GF-D8 (cell line): ENCODE data around the gene ZNF511.

Experiments
- DNase-seq: peaks from one replicate; lab custom pipeline; 2025; lab: John Stamatoyannopoulos, UW

Gene ZNF511

DNA sequence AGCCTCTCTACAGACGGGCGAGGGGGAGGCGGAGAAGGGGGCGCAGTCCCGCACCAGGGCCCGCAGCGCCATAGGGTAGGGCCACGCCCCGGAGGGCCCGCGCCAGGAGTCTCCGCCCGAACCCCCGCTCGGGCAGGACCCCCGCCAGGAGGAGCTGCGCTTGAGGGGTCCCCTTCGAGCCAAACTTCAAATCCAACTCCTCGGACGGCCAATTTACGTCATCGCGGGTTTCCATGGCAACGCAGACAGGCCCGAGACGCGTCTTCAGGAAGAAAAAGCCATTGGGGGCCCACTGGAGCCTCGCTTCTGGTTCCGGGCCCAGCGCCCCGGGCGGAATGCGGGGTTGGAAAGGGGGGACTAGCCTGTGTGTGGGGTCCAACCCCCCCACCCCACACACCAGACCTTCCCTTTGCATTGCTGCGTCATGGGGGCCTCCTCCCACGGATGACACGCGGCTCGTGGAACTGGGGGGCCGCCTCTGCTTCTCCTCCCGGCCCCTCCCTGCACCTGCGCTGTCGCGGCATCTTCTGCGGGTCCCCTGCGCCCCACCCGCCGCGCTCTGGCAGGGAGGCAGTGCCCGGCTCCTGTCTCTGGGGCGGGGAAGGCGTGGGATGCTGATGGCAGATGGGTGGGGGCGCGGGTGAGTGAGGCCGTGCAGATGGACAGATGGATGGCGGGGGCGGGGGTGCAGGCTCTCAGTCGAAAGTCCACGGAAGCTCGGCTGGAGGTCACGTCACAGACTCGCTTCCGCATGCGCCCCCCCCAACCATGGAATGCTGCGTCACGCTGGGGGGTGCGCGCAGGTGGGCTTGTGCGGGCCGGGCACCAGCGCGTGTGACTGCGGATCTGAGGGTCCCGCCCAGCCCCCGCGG, 26.8 kb downstream of the ZNF511 start:
- no peak for DNase-seq

- DNase-seq = no peak
Observed at GRCh38 chr10:133336118-133336576, 27.4 kb downstream of the ZNF511 start.

DNA sequence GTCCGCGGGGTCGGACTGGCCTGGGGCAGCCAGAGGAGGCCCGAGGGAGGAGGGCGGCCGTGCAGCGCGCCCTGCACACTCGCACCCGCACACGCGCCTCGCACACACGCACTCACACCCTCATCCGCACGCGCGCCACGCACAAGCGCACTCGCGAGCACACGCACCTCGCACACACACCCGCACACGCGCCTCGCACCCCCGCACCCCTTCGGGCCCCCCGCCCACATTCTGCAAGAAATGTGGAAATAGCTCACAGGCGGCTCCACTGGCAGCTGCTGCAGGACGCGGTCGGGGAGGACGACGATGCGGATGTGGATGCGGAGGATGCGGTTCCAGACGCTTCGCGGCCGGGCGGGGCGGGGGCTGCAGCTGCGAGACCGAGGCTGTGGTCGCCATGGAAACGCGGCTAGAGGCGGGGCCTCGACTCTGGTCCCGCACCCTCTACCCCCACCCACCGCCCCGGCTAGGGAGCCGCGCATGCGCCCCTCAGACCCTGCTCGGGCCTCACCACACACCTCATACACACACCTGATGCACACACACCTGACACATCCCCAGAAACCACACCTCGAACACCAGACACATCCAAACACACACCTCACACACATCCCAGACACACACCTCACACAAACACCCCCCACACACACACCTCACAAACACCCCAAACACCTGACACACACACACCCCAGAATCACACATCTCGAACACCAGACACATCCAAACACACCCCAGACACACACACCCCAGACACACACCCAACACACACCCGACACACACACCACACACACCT, 28.1 kb downstream of the ZNF511 start, which contains the start of gene CALY:
CALY (minus strand) TSS at position 320 of the 793 bp plus-strand sequence. CDS start 7,907 bp downstream, outside the sequence.
- peak; percentile 37 for DNase-seq

DNA sequence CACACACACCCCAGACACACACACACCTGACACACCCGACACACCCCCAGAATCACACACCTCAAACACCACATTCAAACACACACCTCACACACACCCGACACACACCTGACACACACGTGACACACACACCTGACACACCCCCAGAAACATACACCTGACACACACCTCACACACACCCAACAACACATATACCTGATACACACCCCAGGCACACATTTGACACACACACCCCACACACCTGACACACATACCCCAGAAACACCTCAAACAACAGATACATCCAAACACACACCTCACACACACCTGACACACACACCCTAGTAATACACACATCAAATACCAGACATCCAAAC, 28.6 kb downstream of the ZNF511 start:
- DNase-seq = no peak

DNA sequence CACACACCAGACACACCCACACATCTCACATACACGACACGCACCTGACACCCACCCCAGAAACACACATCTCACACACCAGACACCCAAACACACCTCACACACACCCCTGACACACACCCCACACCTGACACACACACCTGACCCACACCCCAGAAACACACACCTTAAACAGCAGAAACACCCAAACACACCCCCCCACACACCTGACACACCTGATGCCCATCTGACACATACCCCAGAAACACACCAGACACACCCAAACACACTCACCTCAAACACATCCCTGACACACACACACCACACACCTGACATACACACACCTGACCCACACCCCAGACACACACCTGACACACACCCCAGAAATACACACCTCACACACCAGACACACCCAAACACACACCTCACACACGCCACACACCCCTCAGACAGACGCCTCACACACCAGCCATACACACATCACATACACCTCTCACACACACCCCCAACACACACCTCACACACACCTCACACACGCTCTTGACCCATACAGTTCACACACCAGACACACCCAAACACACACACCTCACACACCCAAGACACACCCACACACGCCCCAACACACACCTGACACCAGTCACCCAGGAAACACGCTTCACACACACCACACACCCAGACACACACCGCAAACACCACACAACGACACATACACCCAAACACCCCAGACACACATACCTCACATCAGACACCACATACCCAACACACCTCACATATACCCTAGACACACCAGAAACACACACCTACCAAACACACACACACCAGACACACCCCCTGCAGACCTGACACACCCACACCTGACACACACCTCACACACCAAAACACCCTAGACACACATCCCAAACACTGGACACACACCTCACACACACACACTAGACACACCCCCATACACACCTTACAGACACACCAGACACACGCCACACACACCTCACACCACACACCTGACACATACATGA, 29.7 kb downstream of the ZNF511 start:
- no peak for DNase-seq

DNA sequence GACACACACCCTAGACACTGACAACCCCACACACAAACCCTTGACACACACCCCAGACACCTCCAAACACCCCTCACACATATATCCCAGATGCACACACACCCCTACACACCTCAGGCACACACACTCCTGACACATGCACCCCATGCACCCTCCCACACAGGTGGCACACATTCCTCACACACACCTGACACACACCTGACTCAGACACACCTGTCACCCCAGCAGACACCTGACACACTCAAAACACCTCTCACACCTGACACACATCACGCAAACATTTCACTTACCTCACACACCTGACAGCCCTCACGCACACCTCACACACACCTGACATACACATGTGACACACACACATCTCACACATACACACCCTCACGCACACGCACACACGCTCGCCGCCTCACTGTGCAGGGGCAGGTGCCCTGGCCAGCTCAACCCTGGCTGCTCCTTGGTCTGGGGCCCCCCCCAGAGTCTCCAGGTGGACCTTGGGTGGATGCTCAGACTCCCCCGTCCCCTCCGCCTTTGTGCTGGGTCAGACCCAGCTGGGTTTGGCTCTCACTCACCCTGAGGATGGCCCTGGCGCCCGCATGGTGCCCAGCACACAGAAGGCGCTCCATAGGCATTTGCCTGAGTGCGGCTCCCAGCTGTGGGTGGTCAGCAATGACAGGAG, 31.1 kb downstream of the ZNF511 start:
- DNase-seq = no peak

DNA sequence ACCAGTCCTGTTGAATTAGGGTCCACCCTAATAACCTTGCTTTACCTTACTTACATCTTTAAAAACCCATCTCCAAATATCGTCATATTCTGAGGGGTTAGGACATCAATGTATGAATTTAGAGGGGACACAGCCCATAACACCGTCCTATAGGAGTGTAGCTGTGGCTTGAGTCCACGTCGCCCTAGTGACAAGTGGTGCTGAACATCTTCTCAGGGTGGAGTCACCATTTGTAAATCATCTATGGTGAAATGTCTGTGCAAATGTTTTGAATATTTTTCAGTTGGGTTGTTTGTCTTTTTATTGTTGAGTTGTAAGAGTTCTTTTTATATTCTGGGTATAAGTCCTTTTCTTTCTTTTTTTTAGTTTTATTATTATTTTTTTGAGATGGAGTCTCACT, 33.3 kb downstream of the ZNF511 start:
- no peak for DNase-seq

- no peak for DNase-seq
Observed at GRCh38 chr10:133342942-133343341, 34.2 kb downstream of the ZNF511 start.

DNA sequence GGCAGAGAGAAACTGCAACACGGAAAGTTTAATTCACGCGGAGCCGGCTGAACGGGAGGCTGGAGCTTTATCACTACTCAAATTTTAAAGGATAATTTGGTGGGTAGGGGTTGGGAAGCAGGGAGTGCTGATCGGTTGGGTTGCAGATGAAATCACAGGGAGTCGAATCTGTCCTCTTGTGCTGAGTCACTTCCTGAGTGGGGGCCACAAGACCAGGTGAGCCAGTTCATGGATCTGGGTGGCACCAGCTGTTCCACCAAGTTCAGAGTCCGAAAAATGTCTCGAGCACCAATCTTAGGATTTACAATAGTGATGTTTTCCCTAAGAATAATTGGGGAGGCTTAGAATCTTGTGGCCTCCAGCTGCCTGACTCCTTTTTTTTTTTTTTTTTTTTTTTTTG, 34.8 kb downstream of the ZNF511 start:
- no peak for DNase-seq

GRCh38 chr10:133344236-133344635, 35.5 kb downstream of the ZNF511 start:
- no peak for DNase-seq

DNA sequence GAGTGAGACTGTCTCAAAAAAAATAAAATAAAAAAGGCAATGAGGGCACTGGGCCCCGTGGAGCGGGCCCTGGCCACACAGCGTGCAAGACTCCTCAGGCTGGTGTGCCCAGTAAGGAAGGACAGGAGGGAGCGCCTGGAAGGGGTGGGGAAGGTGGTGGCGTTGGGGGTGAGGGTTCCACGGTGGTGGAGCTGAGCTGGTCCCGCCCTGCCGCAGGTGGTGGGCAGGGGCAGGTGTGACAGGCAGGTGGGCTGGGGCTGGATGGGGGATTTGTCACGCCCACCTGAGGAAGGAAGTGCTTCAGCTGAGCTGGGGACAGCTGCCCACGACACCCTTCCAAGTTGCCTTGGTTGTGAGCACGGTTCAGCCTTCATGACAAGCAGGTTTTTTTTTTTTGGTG, 37.7 kb downstream of the ZNF511 start:
- no peak for DNase-seq

DNA sequence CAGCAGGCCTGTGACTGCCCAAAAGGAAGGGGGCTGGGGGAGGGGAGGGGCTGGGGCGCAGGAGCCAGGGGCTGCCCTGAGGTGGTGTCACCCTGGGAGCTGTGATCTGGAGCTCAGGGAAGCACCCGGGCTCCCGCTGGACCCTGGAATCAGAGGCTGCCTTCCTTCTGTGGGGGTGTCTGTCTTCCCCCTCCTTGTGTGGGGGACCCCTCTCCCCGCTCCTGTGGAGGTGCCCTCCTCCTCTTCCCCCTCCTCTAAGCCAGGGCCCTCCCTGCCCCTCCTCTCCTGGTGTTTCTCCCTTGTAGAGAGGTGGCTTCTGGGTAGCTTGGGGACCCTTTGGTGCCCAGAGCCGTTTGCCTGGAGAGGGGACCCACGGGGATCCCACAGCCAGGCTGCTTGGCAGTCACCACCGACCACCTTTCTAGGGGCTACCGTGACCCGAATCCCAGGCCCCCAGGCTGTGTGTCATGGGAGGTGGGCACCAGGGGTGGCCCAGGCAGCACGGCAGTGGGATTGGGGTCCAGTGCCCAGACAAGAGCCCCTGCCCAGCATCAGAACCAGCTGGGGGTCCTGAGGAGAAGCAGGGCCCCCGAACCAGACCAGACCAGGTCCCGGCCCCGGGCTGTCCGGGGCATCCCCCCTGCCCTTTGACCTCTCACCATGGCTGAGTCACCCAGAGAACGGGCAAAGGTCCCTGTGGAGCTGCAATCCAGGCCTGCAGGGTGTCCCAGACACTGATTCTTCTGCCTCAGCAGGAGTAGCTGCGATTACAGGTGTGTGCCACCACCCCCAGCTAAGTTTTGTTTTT, 39.2 kb downstream of the ZNF511 start:
- DNase-seq = no peak

GRCh38 chr10:133349160-133349568, 40.5 kb downstream of the ZNF511 start:
- DNase-seq = no peak

DNA sequence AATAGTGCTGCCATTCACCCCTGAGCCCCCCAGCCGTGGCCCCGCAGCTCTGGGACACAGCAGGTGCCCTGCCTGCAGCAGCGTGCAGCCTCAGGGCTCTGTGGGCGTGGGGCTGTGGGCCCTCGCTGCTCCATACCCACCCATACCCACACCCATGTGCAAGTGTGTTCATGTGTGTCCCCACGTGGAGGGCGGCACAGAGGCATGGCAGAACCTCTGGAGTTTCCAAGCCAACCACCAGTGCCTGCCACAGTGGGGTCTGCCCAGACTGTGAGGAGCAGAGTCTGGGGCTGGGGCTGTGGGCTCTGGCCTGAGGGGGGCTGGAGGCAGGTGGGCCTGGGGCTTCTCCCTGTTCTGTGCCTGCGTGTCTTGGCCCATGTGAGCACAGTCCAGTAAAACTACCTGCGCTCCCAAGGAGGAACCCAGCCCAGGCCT, 40.9 kb downstream of the ZNF511 start:
- no peak for DNase-seq

DNA sequence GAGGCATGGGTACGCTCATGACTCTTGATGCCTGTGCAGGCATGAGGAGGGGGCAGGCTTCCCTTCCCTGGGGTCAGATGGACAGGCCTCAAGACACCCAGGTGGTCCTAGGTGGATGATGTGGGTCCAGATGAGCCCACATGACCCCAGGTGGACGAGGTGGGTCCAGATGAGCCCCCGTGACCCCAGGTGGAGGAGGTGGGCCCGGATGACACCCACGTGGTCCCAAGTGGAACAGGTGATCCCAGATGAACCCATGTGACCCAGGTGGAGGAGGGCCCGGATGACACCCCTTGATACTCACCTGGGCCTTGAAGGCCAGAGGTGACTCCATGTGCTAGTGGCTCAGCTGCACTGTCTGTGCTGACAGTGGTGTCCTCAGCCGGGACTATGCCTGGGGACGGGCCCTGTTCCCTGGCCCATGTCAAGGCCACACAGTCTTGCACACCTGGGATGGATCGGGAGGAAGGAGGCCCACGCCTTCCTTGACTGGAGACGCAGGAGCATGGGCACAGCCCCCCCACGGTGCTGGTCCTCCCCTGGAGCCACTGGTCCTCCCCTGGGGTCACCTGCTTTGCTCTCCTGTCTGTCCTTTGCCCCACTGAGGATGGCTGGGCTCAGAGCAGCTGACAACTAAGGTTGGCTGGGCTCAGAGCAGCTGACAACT, 41.7 kb downstream of the ZNF511 start:
- no peak for DNase-seq

- DNase-seq = no peak
Observed at GRCh38 chr10:133350950-133351329, 42.2 kb downstream of the ZNF511 start.

DNA sequence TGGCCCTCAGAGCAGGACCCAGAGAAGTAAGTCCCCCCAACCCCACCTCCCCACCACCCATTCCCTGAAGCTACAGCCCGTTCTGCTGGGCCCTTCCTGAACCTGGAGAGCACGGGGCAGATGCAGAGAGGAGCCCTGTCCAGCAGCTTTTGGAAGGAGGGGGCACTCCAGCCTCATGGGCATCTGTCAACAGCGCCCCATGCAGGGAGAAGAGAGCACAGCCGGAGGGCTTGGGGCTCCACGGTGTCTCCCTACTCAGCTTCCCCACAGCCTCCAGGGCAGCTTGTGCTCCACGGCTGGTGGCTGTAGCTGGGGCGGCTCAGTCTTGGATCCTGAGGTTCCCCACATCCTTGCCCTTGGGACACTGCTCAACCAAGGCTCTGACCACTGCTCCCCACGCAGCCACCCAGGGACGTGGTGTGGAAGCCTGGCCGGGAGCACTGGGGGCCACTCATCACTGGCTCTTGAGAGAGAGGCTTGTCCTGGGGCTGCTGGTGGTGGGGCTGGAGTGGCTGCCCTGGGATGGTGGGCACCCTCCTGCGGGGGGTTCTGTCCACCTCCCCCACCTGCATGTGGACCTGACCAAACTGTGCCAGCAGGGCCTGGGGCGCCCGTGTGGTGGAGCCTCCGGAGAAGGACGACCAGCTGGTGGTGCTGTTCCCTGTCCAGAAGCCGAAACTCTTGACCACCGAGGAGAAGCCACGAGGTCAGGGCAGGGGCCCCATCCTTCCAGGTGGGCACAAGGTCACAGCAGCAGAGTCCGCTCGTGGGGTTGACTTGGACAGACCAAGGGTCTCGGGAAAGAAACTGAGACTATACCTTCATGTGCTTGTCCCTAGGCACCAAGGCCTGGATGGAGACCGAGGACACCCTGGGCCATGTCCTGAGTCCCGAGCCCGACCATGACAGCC, 42.9 kb downstream of the ZNF511 start:
- DNase-seq = no peak

GRCh38 chr10:133353202-133353959, 44.7 kb downstream of the ZNF511 start:
- no peak for DNase-seq
